GM12878 (cell line): ENCODE data around the gene XG. TPM values are rescaled to one million over a fixed set of nuclear protein-coding genes. Genes with fewer than 3 reads are reported as not detected.

Experiments
- ATAC-seq: fragments of 200-7000 bp; cut with Tn5 transposase; 3 replicates; pipeline ENCODE4 v1.9.1; 2020; ENCODE audit warnings: mild to moderate bottlenecking, moderate library complexity
- BruUV-seq: library from RNA; stranded (reverse); fragments of 400-500 nt; replicated peaks from 2 replicates; lab custom pipeline; 2021; lab: Mats Ljungman, UMichigan
- CTCF ChIA-PET: fragments of 300-600 bp; sonication (Branson Sonifier 250); formaldehyde crosslinking; extraction: SDS; loops from one replicate; lab custom pipeline; 2021; ENCODE audit warnings: inconsistent platforms; lab: Yijun Ruan, JAX
- POLR2A ChIA-PET: fragments of 350-600 bp; formaldehyde crosslinking; extraction: SDS; loops from one replicate; lab custom pipeline; 2021; ENCODE audit warnings: inconsistent platforms; lab: Charles Lee
- RAD21 ChIA-PET: fragments of 300-600 bp; sonication (Branson Sonifier 250); formaldehyde crosslinking; loops from one replicate; lab custom pipeline; 2023; ENCODE audit warnings: antibody characterized with exemption; ENCODE audit not compliant: unreplicated experiment; lab: Charles Lee
- SMC1A ChIA-PET: fragments of 300-600 bp; sonication (Branson Sonifier 250); formaldehyde crosslinking; loops from one replicate; lab custom pipeline; 2023; ENCODE audit not compliant: unreplicated experiment, uncharacterized antibody; lab: Charles Lee
- DNase-seq: peaks from one replicate; pipeline ENCODE4 v3.0.0-alpha.2; 2011; ENCODE audit warnings: low read depth, low spot score
- FAIRE-seq: peaks from 3 replicates; lab custom pipeline; 2011; peaks lifted over from hg19 to GRCh38; lab: Jason Lieb, UNC
- H2AFZ ChIP-seq: 2 replicates; pipeline ENCODE4 v1.6.0; 2011; ENCODE audit warnings: low read depth, low read length, control low read depth; ENCODE audit not compliant: control insufficient read depth
- H3K27ac ChIP-seq: 2 replicates; pipeline ENCODE4 v1.5.1; 2011; ENCODE audit warnings: control low read depth; ENCODE audit not compliant: control insufficient read depth, insufficient read depth
- H3K27me3 ChIP-seq, 2 experiments: replicated peaks in 1 of 2; 2 replicates each; pipeline versions ENCODE4 v1.6.0 to v1.6.1; 2011; ENCODE audit warnings: low read length in 1 of 2; ENCODE audit not compliant: control insufficient read depth in 2 of 2, insufficient read depth in 2 of 2
- H3K36me3 ChIP-seq, 2 experiments: 2 replicates each; pipeline ENCODE4 v1.5.1; 2011; ENCODE audit warnings: low read length in 1 of 2; ENCODE audit not compliant: control insufficient read depth in 2 of 2, insufficient read depth in 2 of 2
- H3K4me1 ChIP-seq: 2 replicates; pipeline ENCODE4 v1.6.1; 2011; ENCODE audit warnings: mild to moderate bottlenecking, low read length, moderate library complexity, mixed read lengths; ENCODE audit not compliant: control insufficient read depth, insufficient read depth
- H3K4me2 ChIP-seq: 2 replicates; pipeline ENCODE4 v1.6.0; 2011; ENCODE audit warnings: control low read depth; ENCODE audit not compliant: control insufficient read depth, insufficient read depth
- H3K4me3 ChIP-seq: fragments of 200-600 bp; sonication (generic); 2 replicates; pipeline ENCODE4 v1.5.1; 2016
- H3K79me2 ChIP-seq: 2 replicates; pipeline ENCODE4 v1.6.0; 2011; ENCODE audit warnings: low read length; ENCODE audit not compliant: control insufficient read depth, insufficient read depth
- H3K9ac ChIP-seq: 2 replicates; pipeline ENCODE4 v1.8.0; 2011; ENCODE audit warnings: low read length, control low read depth, mixed read lengths; ENCODE audit not compliant: control insufficient read depth, insufficient read depth
- H3K9me3 ChIP-seq: replicated peaks from 3 replicates; pipeline ENCODE4 v1.5.1; 2011; ENCODE audit warnings: mild to moderate bottlenecking, low read length; ENCODE audit not compliant: control insufficient read depth, insufficient read depth
- H4K20me1 ChIP-seq: 2 replicates; pipeline ENCODE4 v1.6.0; 2011; ENCODE audit not compliant: control insufficient read depth, insufficient read depth
- DPF2 ChIP-seq: fragments of 450-650 bp; IDR thresholded peaks from 2 replicates; pipeline ENCODE4 v1.6.1; 2017; ENCODE audit warnings: mild to moderate bottlenecking
- EGR1 ChIP-seq, 2 experiments: IDR thresholded peaks; 1 replicate in 1 of 2; 2 replicates in 1 of 2; pipeline ENCODE4 v1.6.1; 2011 to 2012; ENCODE audit warnings: low read depth in 2 of 2, low read length in 2 of 2, borderline replicate concordance in 1 of 2, mild to moderate bottlenecking in 1 of 2, moderate library complexity in 1 of 2
- PKNOX1 ChIP-seq: fragments of 450-650 bp; IDR thresholded peaks from 2 replicates; pipeline ENCODE4 v1.6.1; 2016; ENCODE audit warnings: mild to moderate bottlenecking
- POU2F2 ChIP-seq: IDR thresholded peaks from 3 replicates; pipeline ENCODE4 v1.6.1; 2011; ENCODE audit warnings: low read depth, mild to moderate bottlenecking, low read length, borderline replicate concordance
- WGBS: methylation state at CpG from one replicate; pipeline ENCODE4 v1.1.6; 2016; ENCODE audit warnings: low lambda C conversion rate; ENCODE audit not compliant: insufficient replicate concordance, insufficient coverage; ENCODE audit errors: missing lambda C conversion rate; 5-methylcytosine and 5-hydroxymethylcytosine counted together
- in situ Hi-C: fragments of 300-500 bp; cut with MboI; formaldehyde crosslinking; loops from 9 replicates; pipeline ENCODE4 v1.14.3; 2018; ENCODE audit warnings: mixed read lengths
- intact Hi-C: fragments of 100-400 bp; cut with micrococcal nuclease; formaldehyde crosslinking; loops from one replicate; pipeline ENCODE4 v1.14.2; 2022; ENCODE audit not compliant: unreplicated experiment
- polyA plus RNA-seq, 11 experiments: library from polyadenylated mRNA; depleted of rRNA in 4 of 11; unstranded in 6 of 11; stranded (reverse) in 5 of 11; fragments of >200 nt; fragmentation: Nextera tagmentation in 4 of 11; fragmentation: Illumina TruSeq in 1 of 11; extraction: Ambion mirVana in 4 of 11; extraction: Trizol in 1 of 11; gene quantifications; 1 replicate in 1 of 11; 2 replicates in 10 of 11; pipeline versions ENCODE4 v1.2.1 to v1.2.3, GENCODE V29; 2011 to 2016; ENCODE audit warnings: inconsistent platforms in 2 of 11, missing spikeins in 2 of 11, low read depth in 1 of 11
- total RNA-seq, 4 experiments: library from RNA; depleted of rRNA in 3 of 4; stranded (reverse); fragments of >200 nt in 3 of 4; fragmentation: Illumina TruSeq in 1 of 4; extraction: Trizol in 1 of 4; gene quantifications; 2 replicates each; pipeline versions ENCODE4 v1.2.1 to v1.2.3, GENCODE V29; 2013 to 2021
- TF ChIP-seq, protein P1 (sequence below): IDR thresholded peaks from 2 replicates; pipeline ENCODE4 v1.6.1; 2012; ENCODE audit warnings: low read length, inconsistent platforms

Gene XG
- total and polyA plus RNA-seq, 10 of the 15 experiments (the other 5 are each of a cell fraction or from before 2014, with no cell fraction given): not detected

GRCh38 chrX:2788980-2789379, 37.1 kb downstream of the XG start:
- no peaks in the 10 kb centered on the region for H3K4me1 ChIP-seq
- WGBS: 0% methylated on average over 4 of the region's 4 CpGs
- H3K27me3 ChIP-seq: peaks cover 0 to 1% of the 10 kb centered on the region in 2 experiments; a peak in 1 of 4 replicates
- ChIA-PET SMC1A (no interaction called here), CTCF (no interaction called here), POLR2A (no interaction called here), RAD21 (no interaction called here)
- ATAC-seq: no peak
- DNase-seq: no peak
- H3K4me2 ChIP-seq: no peak overlapping the region
- H2AFZ ChIP-seq: no peak overlapping the region
- no peak for TF ChIP-seq EGR1 (IDR thresholded peaks at IDR 0.05; ENCODE audit: borderline replicate concordance in 1 of 2, low read depth in 2 of 2, low read length in 2 of 2)
- TF ChIP-seq POU2F2: no peak
- TF ChIP-seq, protein P1, sequence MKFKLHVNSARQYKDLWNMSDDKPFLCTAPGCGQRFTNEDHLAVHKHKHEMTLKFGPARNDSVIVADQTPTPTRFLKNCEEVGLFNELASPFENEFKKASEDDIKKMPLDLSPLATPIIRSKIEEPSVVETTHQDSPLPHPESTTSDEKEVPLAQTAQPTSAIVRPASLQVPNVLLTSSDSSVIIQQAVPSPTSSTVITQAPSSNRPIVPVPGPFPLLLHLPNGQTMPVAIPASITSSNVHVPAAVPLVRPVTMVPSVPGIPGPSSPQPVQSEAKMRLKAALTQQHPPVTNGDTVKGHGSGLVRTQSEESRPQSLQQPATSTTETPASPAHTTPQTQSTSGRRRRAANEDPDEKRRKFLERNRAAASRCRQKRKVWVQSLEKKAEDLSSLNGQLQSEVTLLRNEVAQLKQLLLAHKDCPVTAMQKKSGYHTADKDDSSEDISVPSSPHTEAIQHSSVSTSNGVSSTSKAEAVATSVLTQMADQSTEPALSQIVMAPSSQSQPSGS: no peak
- TF ChIP-seq DPF2: no peak
- no peak for TF ChIP-seq PKNOX1
- H3K79me2 ChIP-seq: no peaks in the 10 kb centered on the region
- no peak overlapping the region for H3K27ac ChIP-seq
- no peak overlapping the region for H3K9ac ChIP-seq
- in situ Hi-C loops: no loop called here
- intact Hi-C loops: no loop called here
- no TSS peak for BruUV-seq
- H3K9me3 ChIP-seq: no peaks in the 10 kb centered on the region
- H3K4me3 ChIP-seq: no peak overlapping the region
- no peaks in the 10 kb centered on the region for H3K36me3 ChIP-seq
- no peak for FAIRE-seq
- no peaks in the 10 kb centered on the region for H4K20me1 ChIP-seq
